H54 (cell line): ENCODE measurements around the gene MTF2.

Experiments
- DNase-seq: peaks from one replicate; pipeline ENCODE4 v3.0.0; 2011; ENCODE audit warnings: low spot score, mixed read lengths; ENCODE audit not compliant: insufficient read length
- FAIRE-seq: peaks from 3 replicates; lab custom pipeline; 2011; peaks lifted over from hg19 to GRCh38; lab: Jason Lieb, UNC
- POLR2A ChIP-seq: IDR thresholded peaks from 2 replicates; pipeline ENCODE4 v1.6.1; 2011; ENCODE audit warnings: low read depth, mild to moderate bottlenecking, low read length

Gene MTF2

DNA sequence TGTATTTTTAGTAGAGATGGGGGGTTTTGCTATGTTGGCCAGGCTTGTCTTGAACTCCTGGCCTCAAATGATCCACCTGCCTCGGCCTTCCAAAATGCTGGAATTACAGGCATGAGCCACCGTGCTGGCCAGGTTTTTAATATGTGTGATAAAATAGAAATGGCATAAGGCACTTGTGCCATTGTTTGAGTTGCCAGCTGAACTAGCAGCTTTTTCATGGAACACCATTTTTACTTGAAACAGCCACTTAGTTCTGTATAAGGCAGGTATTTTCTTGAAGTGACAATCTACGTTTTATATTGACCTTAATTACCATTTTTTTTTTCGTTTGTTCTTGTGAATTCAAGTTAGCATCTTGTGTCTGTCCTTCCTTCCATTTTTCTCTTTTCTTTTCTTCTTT, 28.3 kb downstream of the MTF2 start:
- TF ChIP-seq POLR2A, result no peak
- no peak for DNase-seq
- no peak for FAIRE-seq

DNA sequence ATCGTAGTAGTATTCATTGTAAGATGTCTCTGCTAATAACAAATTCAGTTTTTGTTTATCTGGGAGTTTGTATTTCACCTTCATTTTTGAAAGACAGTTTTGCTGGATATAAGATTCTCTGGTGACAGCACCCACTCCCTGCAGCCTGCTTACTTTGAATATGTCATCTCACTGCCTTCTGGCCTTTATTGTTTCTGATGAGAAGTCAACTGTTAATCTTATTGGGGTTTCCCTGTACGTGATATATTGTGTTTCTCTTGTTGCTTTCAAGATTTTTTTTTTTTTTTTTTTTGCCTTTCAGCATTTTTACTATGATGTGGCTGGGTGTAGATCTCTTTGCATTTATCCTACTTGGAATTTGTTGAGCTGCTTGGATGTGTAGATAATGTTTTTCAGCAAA, 29.3 kb downstream of the MTF2 start:
- DNase-seq, result no peak
- no peak for TF ChIP-seq POLR2A
- FAIRE-seq, result no peak

DNA sequence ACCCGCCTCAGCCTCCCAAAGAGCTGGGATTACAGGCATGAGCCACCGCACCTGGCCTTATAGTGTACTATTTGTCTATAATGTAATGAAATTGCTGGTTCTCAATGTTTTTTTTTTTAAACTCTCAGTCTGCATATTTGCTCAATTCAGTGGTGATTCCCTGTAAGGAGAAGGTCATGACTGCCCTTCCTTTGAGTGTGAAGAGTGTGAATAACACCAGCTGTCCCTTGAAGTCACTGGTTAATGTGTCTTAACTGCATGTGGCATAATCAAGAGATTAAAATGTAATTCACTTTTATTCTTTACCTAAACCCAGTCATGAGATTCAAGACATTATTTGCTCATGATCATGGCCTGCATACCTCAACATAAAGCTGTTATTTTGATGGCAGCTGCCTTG, 30.5 kb downstream of the MTF2 start:
- TF ChIP-seq POLR2A, result no peak
- no peak for DNase-seq
- peak; percentile 50 for FAIRE-seq

DNA sequence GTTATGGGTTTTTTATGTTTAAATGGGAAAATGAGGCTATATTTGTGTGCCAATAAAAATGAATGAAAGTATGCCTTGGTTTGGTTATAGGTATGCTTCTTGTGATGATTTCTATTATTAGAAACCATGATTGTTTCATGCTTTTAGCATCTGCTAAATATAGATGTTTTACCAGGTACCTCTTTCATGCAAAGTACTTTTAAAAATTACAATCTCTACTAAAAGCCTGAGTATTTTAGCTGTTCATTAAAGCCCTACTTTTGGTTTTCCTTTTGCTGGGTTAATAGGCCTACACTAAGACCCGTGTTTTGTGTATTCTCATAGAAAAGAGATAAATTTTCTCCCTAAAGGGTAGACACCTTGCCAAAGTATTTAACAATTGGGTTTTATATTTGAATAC, 32.0 kb downstream of the MTF2 start:
- no peak for TF ChIP-seq POLR2A
- DNase-seq (no peak), FAIRE-seq (no peak)

DNA sequence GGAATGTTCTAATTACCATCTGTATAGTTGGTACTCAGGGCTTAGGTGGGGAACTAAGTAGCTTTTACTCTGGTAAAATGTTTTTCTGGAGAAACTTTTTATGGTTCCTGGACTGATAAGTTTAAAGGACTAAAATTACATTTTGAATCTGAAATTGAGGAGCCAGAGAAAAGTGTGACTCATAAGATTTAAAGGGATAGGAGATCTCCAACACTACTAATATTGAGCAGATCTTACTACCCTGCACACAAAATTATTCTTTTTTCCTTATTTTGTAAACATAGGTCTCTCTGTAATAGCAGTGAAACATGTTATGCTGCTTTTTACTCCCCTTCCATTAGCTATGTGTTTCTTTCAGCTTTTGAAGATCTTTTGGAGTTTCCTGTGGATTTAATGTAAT, 32.5 kb downstream of the MTF2 start:
- TF ChIP-seq POLR2A, result no peak
- DNase-seq (no peak), FAIRE-seq (no peak)

DNA sequence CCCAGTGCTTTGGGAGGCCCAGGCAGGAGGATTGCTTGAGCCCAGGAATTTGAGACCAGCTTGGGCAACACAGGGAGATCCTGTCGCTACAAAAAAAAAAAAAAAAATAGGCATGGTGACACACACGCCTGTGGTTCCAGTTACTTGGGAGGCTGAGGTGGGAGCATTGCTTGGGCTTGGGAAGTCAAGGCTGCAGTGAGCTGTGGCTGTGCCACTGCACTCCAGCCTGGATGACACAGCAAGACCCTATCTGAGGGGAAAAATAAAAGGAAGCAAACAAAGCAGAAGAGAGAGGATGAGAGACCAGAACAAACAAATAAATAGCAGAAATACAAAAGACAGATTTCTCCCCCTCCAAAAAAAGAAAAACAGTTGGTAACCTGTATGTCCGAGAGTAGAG, 34.0 kb downstream of the MTF2 start:
- DNase-seq (no peak), FAIRE-seq (no peak)
- no peak for TF ChIP-seq POLR2A

DNA sequence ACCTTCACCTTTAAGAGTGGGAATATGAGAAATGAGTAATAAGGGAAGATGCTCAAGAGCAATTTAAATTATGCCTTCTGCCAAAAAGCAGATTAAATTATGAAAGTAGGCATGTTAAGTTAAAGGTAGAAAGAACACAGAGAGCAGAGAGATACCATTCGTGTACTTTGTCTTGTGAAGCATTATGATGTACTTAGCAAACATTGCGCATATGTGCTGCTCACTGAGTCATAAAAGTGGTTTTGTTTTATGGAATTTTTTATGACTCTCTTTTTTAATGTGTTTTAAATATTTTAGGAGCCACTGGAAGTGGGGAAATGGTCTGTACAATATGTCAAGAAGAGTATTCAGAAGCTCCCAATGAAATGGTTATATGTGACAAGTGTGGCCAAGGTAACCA, 35.3 kb downstream of the MTF2 start:
- FAIRE-seq (peak; percentile 6), DNase-seq (no peak)
- TF ChIP-seq POLR2A, result no peak

DNA sequence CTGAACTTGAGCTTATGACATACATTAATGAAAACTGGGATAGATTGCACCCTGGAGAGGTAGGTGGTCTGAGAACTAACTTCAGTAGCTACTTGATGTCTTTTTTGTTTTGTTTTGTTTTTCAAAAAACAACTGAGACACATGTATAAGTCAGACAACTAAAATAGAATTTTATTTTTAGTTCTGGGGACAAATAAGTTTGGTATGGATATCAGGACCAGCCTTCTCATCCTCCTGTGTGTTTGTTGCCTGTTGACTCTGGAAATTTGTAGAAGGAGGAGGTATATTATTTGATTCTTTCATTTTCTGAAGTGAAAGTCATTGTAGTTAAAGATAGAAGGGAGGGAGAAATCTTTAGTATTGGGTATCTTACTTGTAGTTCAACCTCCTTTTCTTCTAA, 41.5 kb downstream of the MTF2 start:
- no peak for TF ChIP-seq POLR2A
- DNase-seq (no peak), FAIRE-seq (no peak)

DNA sequence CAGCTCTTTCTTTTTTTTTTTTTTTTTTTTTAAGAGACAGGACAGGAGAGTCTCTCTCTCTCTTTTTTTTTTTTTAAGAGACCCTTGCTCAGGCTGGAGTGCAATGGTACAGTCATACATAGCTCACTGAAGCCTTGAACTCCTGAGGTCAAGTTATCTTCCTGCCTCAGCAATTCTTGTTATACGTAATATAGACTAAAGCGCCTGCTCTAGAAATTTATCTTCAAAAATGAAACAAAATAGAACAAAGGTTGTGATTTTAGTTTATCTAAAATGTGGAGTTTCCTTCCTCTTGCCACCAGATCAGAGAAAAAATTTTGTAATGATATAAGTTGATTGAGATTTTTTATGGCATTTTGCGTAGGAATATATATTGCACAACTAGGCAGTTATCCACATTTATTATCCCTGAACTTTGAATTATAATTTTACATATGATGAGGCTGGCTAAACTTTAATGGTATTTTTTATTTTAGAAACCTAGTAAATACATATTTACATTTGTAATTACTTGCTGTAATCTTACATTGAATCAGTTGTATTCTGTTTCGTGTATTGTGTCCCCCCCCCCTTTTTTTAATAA, 44.2 kb downstream of the MTF2 start:
- FAIRE-seq (no peak), DNase-seq (no peak)
- no peak for TF ChIP-seq POLR2A

DNA sequence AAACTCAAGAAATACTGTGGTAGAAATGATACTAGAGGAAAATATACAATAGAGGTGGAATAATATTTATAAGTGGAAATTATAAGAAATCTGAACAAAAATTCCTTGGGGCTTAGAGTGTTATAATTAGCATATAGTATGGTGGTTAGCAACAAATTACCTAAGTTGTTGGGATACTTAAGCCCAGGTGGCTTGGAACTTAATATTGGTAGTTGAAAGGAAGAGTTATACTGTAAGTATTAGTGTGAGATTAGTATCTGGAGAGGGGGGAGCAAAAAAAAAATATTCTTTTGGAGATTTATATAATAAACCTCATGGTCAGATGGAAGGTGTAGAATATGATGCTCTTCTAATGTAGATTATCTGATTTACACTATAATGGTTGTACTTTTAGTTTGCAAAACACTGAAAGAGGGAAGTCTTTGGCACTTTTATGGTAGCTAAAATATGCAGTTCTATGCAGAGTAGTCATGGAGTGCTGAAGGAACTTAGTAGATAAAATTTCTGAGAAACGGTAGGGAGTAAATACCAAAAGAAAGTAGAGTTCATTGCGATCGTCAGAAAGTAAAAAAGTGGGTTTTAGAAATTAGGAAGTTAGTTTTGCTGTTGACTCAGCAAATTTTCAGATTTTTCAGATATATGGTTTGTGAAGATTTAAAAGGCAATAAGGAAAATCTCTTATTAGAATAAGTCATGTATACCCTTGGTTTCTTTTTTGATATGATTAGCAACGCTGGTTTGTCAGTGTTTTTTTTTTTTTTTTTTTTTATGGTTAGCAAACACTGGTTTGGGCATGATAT, 45.7 kb downstream of the MTF2 start:
- TF ChIP-seq POLR2A, result no peak
- FAIRE-seq, result no peak
- no peak for DNase-seq

DNA sequence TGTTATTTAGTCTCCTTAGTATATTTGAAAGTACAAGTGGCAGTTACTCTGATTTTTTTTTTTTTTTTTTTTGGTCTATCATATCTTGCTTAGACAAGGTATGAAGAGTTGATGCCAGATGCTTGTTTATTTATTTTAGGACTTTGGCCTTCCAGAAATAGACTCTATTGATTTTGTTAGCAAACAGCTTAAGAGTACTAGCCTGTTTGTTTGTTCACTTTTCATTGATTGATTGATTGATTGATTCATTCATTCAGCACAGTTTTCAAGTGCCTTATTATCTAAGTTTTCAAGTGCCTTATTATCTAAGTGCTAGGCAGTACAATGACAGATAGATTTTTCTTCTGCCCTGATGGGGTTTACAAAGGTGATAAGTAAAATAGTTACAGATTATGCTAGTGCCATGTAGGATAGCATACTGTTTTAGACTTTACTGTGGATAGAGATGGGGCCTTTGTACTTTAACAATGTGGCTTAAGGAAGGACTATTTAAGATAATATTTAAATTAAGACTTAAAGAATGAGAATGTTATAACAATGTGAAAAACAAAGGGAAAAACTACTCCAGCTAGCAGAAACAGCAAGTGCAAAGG, 50.5 kb downstream of the MTF2 start:
- no peak for TF ChIP-seq POLR2A
- no peak for FAIRE-seq
- no peak for DNase-seq

DNA sequence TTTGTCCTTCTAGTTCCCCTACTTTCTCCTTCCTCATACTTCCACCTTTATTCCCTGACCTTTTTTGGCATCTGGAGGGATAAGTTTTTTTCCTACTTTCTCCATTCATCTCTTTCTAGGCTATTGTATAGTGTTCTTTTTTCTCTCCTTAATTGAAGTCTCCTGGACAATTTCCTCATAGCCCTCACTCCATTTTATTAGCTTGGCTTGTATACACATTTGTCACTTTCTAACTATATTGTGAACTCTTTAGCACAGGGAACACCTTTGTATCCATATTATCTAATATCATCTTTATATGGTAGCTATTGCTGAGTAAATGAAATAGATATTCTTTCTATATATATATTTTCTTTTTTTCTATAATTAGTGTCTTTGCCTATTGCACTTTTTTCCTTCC, 53.6 kb downstream of the MTF2 start:
- FAIRE-seq, result no peak
- no peak for TF ChIP-seq POLR2A
- DNase-seq, result no peak

DNA sequence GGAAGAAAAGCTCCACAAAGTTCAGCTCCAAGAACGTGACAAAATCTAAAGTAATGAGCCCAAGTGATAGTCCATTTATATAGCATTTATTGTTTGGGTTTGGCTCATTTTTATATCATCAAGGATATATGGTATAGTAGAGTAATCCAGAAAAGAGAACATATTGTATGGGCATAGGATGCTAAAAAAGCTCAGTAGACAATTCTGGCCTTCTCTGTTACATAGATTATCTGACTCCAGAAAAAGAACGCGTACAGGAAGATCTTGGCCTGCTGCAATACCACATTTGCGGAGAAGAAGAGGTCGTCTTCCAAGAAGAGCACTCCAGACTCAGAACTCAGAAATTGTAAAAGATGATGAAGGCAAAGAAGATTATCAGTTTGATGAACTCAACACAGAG, 57.4 kb downstream of the MTF2 start:
- TF ChIP-seq POLR2A, result no peak
- FAIRE-seq (no peak), DNase-seq (no peak)

DNA sequence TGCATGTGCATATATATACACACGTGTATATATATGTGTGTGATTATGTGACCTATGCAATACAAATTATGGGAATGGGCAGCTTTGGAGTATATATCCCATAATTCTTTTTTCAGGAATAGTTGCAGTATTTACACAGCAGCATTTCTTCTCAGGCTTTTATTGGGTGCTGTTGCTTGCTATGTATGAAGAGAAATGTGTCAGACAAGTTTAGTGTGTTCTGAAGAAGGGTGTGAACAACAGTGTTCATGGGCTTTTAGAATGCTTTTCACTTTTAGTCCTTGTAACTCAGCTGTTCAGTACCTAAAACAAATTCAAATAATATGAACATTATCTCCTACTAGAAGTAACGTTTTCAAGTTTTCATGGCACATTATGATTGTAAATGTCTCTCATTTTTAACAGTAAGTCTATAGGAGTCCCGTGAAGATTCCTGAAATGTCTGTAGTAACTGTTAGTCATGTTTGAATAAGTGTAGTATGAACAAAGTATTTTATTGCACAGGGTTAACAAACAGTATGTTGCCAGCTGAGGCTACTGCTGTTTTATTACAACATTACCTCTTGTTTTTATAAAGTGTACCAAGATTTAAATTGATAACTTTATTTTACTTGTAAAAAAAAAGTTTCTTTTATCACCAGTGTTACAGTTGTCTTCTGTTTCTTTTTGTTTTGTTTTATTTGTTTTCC, 58.7 kb downstream of the MTF2 start:
- no peak for DNase-seq
- no peak for TF ChIP-seq POLR2A
- FAIRE-seq, result peak; percentile 15
